ENCODE measurements around the gene RNF2.

Gene RNF2

GRCh38 chr1:185039726-185040407 is 5.5 kb upstream of the RNF2 start:
- no peaks in the 10 kb centered on the region for H3K9me3 Mint-ChIP-seq
- peaks cover 28% of the 10 kb centered on the region for H3K27me3 Mint-ChIP-seq (ENCODE audit: low read depth)
- no peak overlapping the region for H3K27ac Mint-ChIP-seq
- H3K4me1 Mint-ChIP-seq (ENCODE audit: low read depth): peaks cover 8% of the 10 kb centered on the region
- H3K4me3 Mint-ChIP-seq: no peak overlapping the region
- H3K36me3 Mint-ChIP-seq (ENCODE audit: low read depth): no peaks in the 10 kb centered on the region

- no peaks in the 10 kb centered on the region for H3K36me3 Mint-ChIP-seq (ENCODE audit: low read depth)
- H3K4me3 Mint-ChIP-seq: no peak overlapping the region
- H3K9me3 Mint-ChIP-seq: no peaks in the 10 kb centered on the region
- H3K4me1 Mint-ChIP-seq (ENCODE audit: low read depth): peaks cover 9% of the 10 kb centered on the region
- peaks cover 25% of the 10 kb centered on the region for H3K27me3 Mint-ChIP-seq (ENCODE audit: low read depth)
- no peak overlapping the region for H3K27ac Mint-ChIP-seq
Observed at GRCh38 chr1:185040408-185040735, 5.0 kb upstream of the RNF2 start.

- H3K27ac Mint-ChIP-seq: no peak overlapping the region
- no peak overlapping the region for H3K4me3 Mint-ChIP-seq
- H3K4me1 Mint-ChIP-seq (ENCODE audit: low read depth): peaks cover 13% of the 10 kb centered on the region
- no peaks in the 10 kb centered on the region for H3K9me3 Mint-ChIP-seq
- H3K36me3 Mint-ChIP-seq (ENCODE audit: low read depth): no peaks in the 10 kb centered on the region
- peaks cover 16% of the 10 kb centered on the region for H3K27me3 Mint-ChIP-seq (ENCODE audit: low read depth)
Observed at GRCh38 chr1:185041742-185042141, 3.6 kb upstream of the RNF2 start.

GRCh38 chr1:185042737-185043136 is 2.6 kb upstream of the RNF2 start:
- no peaks in the 10 kb centered on the region for H3K9me3 Mint-ChIP-seq
- no peaks in the 10 kb centered on the region for H3K36me3 Mint-ChIP-seq (ENCODE audit: low read depth)
- peaks cover 17% of the 10 kb centered on the region for H3K27me3 Mint-ChIP-seq (ENCODE audit: low read depth)
- H3K4me1 Mint-ChIP-seq (ENCODE audit: low read depth): peaks cover 16% of the 10 kb centered on the region
- no peak overlapping the region for H3K27ac Mint-ChIP-seq
- H3K4me3 Mint-ChIP-seq: no peak overlapping the region

GRCh38 chr1:185044387-185044786 is 971 bp upstream of the RNF2 start:
- H3K36me3 Mint-ChIP-seq (ENCODE audit: low read depth): no peaks in the 10 kb centered on the region
- H3K27me3 Mint-ChIP-seq (ENCODE audit: low read depth): peaks cover 21% of the 10 kb centered on the region
- peaks cover 18% of the 10 kb centered on the region for H3K4me1 Mint-ChIP-seq (ENCODE audit: low read depth)

GRCh38 chr1:185045814-185046492 is 595 bp downstream of the RNF2 start:
- Mint-ChIP-seq H3K36me3 (ENCODE audit: low read depth) (no peaks in the 10 kb centered on the region), H3K27ac (peak overlapping the region; percentile 75), H3K9me3 (no peaks in the 10 kb centered on the region), H3K4me3 (peak overlapping the region; percentile 94), H3K27me3 (ENCODE audit: low read depth) (peaks cover 19% of the 10 kb centered on the region), H3K4me1 (ENCODE audit: low read depth) (peaks cover 19% of the 10 kb centered on the region)

More at GRCh38 chr1:185044387-185044786, 971 bp upstream of the RNF2 start:
- H3K9me3 Mint-ChIP-seq: no peaks in the 10 kb centered on the region
- peak overlapping the region; percentile 87 for H3K27ac Mint-ChIP-seq
- H3K4me3 Mint-ChIP-seq: peak overlapping the region; percentile 92

- Mint-ChIP-seq H3K27ac (peak overlapping the region; percentile 75), H3K36me3 (ENCODE audit: low read depth) (no peaks in the 10 kb centered on the region), H3K27me3 (ENCODE audit: low read depth) (peaks cover 19% of the 10 kb centered on the region), H3K4me3 (peak overlapping the region; percentile 94), H3K9me3 (no peaks in the 10 kb centered on the region), H3K4me1 (ENCODE audit: low read depth) (peaks cover 21% of the 10 kb centered on the region)
Observed at GRCh38 chr1:185046668-185047067, 1.3 kb downstream of the RNF2 start.

- H3K27ac Mint-ChIP-seq: no peak overlapping the region
- no peak overlapping the region for H3K4me3 Mint-ChIP-seq
Observed at GRCh38 chr1:185049670-185050069, 4.3 kb downstream of the RNF2 start.

GRCh38 chr1:185050823-185051451 is 5.6 kb downstream of the RNF2 start:
- no peaks in the 10 kb centered on the region for H3K36me3 Mint-ChIP-seq (ENCODE audit: low read depth)
- peaks cover 5% of the 10 kb centered on the region for H3K27me3 Mint-ChIP-seq (ENCODE audit: low read depth)
- H3K27ac Mint-ChIP-seq: no peak overlapping the region
- peaks cover 12% of the 10 kb centered on the region for H3K4me1 Mint-ChIP-seq (ENCODE audit: low read depth)
- no peak overlapping the region for H3K4me3 Mint-ChIP-seq
- peaks cover 4% of the 10 kb centered on the region for H3K9me3 Mint-ChIP-seq

More at GRCh38 chr1:185049670-185050069, 4.3 kb downstream of the RNF2 start:
- Mint-ChIP-seq H3K27me3 (ENCODE audit: low read depth) (peaks cover 8% of the 10 kb centered on the region), H3K36me3 (ENCODE audit: low read depth) (no peaks in the 10 kb centered on the region), H3K9me3 (peaks cover 4% of the 10 kb centered on the region), H3K4me1 (ENCODE audit: low read depth) (peaks cover 15% of the 10 kb centered on the region)

GRCh38 chr1:185053204-185053603 is 7.8 kb downstream of the RNF2 start:
- H3K27ac Mint-ChIP-seq: no peak overlapping the region
- no peaks in the 10 kb centered on the region for H3K36me3 Mint-ChIP-seq (ENCODE audit: low read depth)
- peaks cover 4% of the 10 kb centered on the region for H3K9me3 Mint-ChIP-seq
- H3K4me3 Mint-ChIP-seq: no peak overlapping the region
- peaks cover under 1% of the 10 kb centered on the region for H3K27me3 Mint-ChIP-seq (ENCODE audit: low read depth)
- peaks cover 3% of the 10 kb centered on the region for H3K4me1 Mint-ChIP-seq (ENCODE audit: low read depth)

- H3K9me3 Mint-ChIP-seq: peaks cover 4% of the 10 kb centered on the region
- peaks cover 1% of the 10 kb centered on the region for H3K4me1 Mint-ChIP-seq (ENCODE audit: low read depth)
Observed at GRCh38 chr1:185054365-185055060, 9.2 kb downstream of the RNF2 start.

GRCh38 chr1:185058110-185058509 is 12.8 kb downstream of the RNF2 start:
- peaks cover 4% of the 10 kb centered on the region for H3K9me3 Mint-ChIP-seq
- H3K27me3 Mint-ChIP-seq (ENCODE audit: low read depth): no peaks in the 10 kb centered on the region
- no peak overlapping the region for H3K4me3 Mint-ChIP-seq
- H3K27ac Mint-ChIP-seq: no peak overlapping the region
- no peaks in the 10 kb centered on the region for H3K36me3 Mint-ChIP-seq (ENCODE audit: low read depth)
- H3K4me1 Mint-ChIP-seq (ENCODE audit: low read depth): no peaks in the 10 kb centered on the region

More at GRCh38 chr1:185054365-185055060, 9.2 kb downstream of the RNF2 start:
- no peak overlapping the region for H3K27ac Mint-ChIP-seq
- H3K27me3 Mint-ChIP-seq (ENCODE audit: low read depth): no peaks in the 10 kb centered on the region
- no peak overlapping the region for H3K4me3 Mint-ChIP-seq
- H3K36me3 Mint-ChIP-seq (ENCODE audit: low read depth): no peaks in the 10 kb centered on the region

- H3K4me1 Mint-ChIP-seq (ENCODE audit: low read depth): no peaks in the 10 kb centered on the region
Observed at GRCh38 chr1:185058876-185059275, 13.5 kb downstream of the RNF2 start.

GRCh38 chr1:185059950-185060571 is 14.7 kb downstream of the RNF2 start:
- no peak overlapping the region for H3K27ac Mint-ChIP-seq
- H3K4me1 Mint-ChIP-seq (ENCODE audit: low read depth): no peaks in the 10 kb centered on the region
- H3K36me3 Mint-ChIP-seq (ENCODE audit: low read depth): peaks cover 3% of the 10 kb centered on the region
- no peak overlapping the region for H3K4me3 Mint-ChIP-seq
- H3K27me3 Mint-ChIP-seq (ENCODE audit: low read depth): no peaks in the 10 kb centered on the region
- peaks cover 4% of the 10 kb centered on the region for H3K9me3 Mint-ChIP-seq

More at GRCh38 chr1:185058876-185059275, 13.5 kb downstream of the RNF2 start:
- no peaks in the 10 kb centered on the region for H3K36me3 Mint-ChIP-seq (ENCODE audit: low read depth)
- H3K27ac Mint-ChIP-seq: no peak overlapping the region
- H3K27me3 Mint-ChIP-seq (ENCODE audit: low read depth): no peaks in the 10 kb centered on the region
- H3K9me3 Mint-ChIP-seq: peaks cover 4% of the 10 kb centered on the region
- no peak overlapping the region for H3K4me3 Mint-ChIP-seq
